NCI-H2029 (cell line): ENCODE data around the gene ZNF584.
"Not testable (repeated sequence)": the region's sequence is repeated elsewhere in the genome, so short reads cannot be mapped to it uniquely, and the experiment has no call there.

ENCODE experiments used
- DNase-seq: peaks from one replicate; lab custom pipeline; 2025; lab: John Stamatoyannopoulos, UW

Gene ZNF584

GRCh38 chr19:58403920-58404478 is 4.5 kb upstream of the ZNF584 start:
- not testable (repeated sequence) for DNase-seq

GRCh38 chr19:58406818-58407657 is 1.4 kb upstream of the ZNF584 start:
- DNase-seq: no peak

- DNase-seq: no peak
Observed at GRCh38 chr19:58407658-58408151, 744 bp upstream of the ZNF584 start.

- no peak for DNase-seq
Observed at GRCh38 chr19:58409010-58409790, 751 bp downstream of the ZNF584 start.

- DNase-seq: no peak
Observed at GRCh38 chr19:58416604-58417003, 8.2 kb downstream of the ZNF584 start.

- DNase-seq: no peak
Observed at GRCh38 chr19:58417071-58417470, 8.6 kb downstream of the ZNF584 start.

GRCh38 chr19:58428617-58429016 is 20.2 kb downstream of the ZNF584 start:
- DNase-seq: no peak

- no peak for DNase-seq
Observed at GRCh38 chr19:58429745-58430144, 21.3 kb downstream of the ZNF584 start.

GRCh38 chr19:58434217-58434616 is 25.8 kb downstream of the ZNF584 start:
- DNase-seq: no peak

GRCh38 chr19:58439576-58440554 is 31.4 kb downstream of the ZNF584 start, which contains the start of gene ZNF132:
Gene ZNF132, minus strand, starts transcription at chr19:58440153. Its CDS starts 332 bp downstream, at chr19:58439821.
- peak; percentile 99 for DNase-seq

GRCh38 chr19:58440556-58440955 is 32.1 kb downstream of the ZNF584 start:
- DNase-seq: no peak

- not testable (repeated sequence) for DNase-seq
Observed at GRCh38 chr19:58442986-58443385, 34.5 kb downstream of the ZNF584 start.

- DNase-seq: not testable (repeated sequence)
Observed at GRCh38 chr19:58448860-58449259, 40.4 kb downstream of the ZNF584 start.

GRCh38 chr19:58449980-58450379 is 41.5 kb downstream of the ZNF584 start:
- DNase-seq: not testable (repeated sequence)

GRCh38 chr19:58450856-58451357 is 42.5 kb downstream of the ZNF584 start:
- DNase-seq: peak; percentile 28

GRCh38 chr19:58451358-58452101 is 43.1 kb downstream of the ZNF584 start, which contains the start of gene ZNF324B:
Gene ZNF324B, plus strand, starts transcription at chr19:58451622. Its CDS starts 2,080 bp downstream, at chr19:58453702.
- peak; percentile 93 for DNase-seq

GRCh38 chr19:58453743-58454142 is 45.3 kb downstream of the ZNF584 start:
- DNase-seq: no peak

GRCh38 chr19:58455306-58455705 is 46.9 kb downstream of the ZNF584 start:
- DNase-seq: no peak

- no peak for DNase-seq
Observed at GRCh38 chr19:58456111-58456510, 47.7 kb downstream of the ZNF584 start.

- DNase-seq: no peak
Observed at GRCh38 chr19:58460039-58460438, 51.6 kb downstream of the ZNF584 start.
